Measurements from ENCODE around the gene MET.

GRCh38 chr7:116829041-116829440 lies 157.0 kb downstream of the MET start:
- TF ChIP-seq POLR2A (IDR thresholded peaks at IDR 0.05) (no peak), CTCF (IDR thresholded peaks at IDR 0.05 in 4 of 5, conservative IDR thresholded peaks at IDR 0.05 in 1 of 5) (no peak)

All from gastrocnemius medialis (tissue), 4 donors.